HK-2 (cell line): ENCODE measurements around the gene LANCL2.
"Not testable (repeated sequence)": the region's sequence is repeated elsewhere in the genome, so short reads cannot be mapped to it uniquely, and the experiment has no call there.

Source experiments
- DNase-seq: peaks from one replicate; pipeline ENCODE4 v3.0.0-alpha.2; 2018; ENCODE audit not compliant: unreplicated experiment

The LANCL2 gene

GRCh38 chr7:55365205-55365674 lies at the start of gene LANCL2:
Gene LANCL2 (plus strand): TSS chr7:55365337. CDS start chr7:55366026, 689 bp downstream.
- no peak for DNase-seq

GRCh38 chr7:55325371-55325792 lies 39.8 kb upstream of the LANCL2 start:
- no peak for DNase-seq

- DNase-seq = no peak
Measured at GRCh38 chr7:55326081-55326835, 38.9 kb upstream of the LANCL2 start.

- DNase-seq = no peak
Measured at GRCh38 chr7:55326945-55327626, 38.1 kb upstream of the LANCL2 start.

GRCh38 chr7:55335151-55335550 lies 30.0 kb upstream of the LANCL2 start:
- no peak for DNase-seq

GRCh38 chr7:55335786-55336185 lies 29.4 kb upstream of the LANCL2 start:
- DNase-seq = no peak

GRCh38 chr7:55336540-55336939 lies 28.6 kb upstream of the LANCL2 start:
- no peak for DNase-seq

GRCh38 chr7:55339033-55340000 lies 25.8 kb upstream of the LANCL2 start:
- DNase-seq = no peak

- DNase-seq = no peak
Measured at GRCh38 chr7:55342216-55342871, 22.8 kb upstream of the LANCL2 start.

- no peak for DNase-seq
Measured at GRCh38 chr7:55343002-55343781, 21.9 kb upstream of the LANCL2 start.

- no peak for DNase-seq
Measured at GRCh38 chr7:55343860-55344606, 21.1 kb upstream of the LANCL2 start.

GRCh38 chr7:55344840-55345239 lies 20.3 kb upstream of the LANCL2 start:
- no peak for DNase-seq

GRCh38 chr7:55345292-55345691 lies 19.8 kb upstream of the LANCL2 start:
- DNase-seq = no peak

- DNase-seq = no peak
Measured at GRCh38 chr7:55348502-55348901, 16.6 kb upstream of the LANCL2 start.

- no peak for DNase-seq
Measured at GRCh38 chr7:55349121-55349520, 16.0 kb upstream of the LANCL2 start.

- no peak for DNase-seq
Measured at GRCh38 chr7:55350281-55350680, 14.9 kb upstream of the LANCL2 start.

- DNase-seq = no peak
Measured at GRCh38 chr7:55351263-55351662, 13.9 kb upstream of the LANCL2 start.

GRCh38 chr7:55352947-55353273 lies 12.2 kb upstream of the LANCL2 start:
- DNase-seq = not testable (repeated sequence)

GRCh38 chr7:55360486-55360885 lies 4.7 kb upstream of the LANCL2 start:
- no peak for DNase-seq

- no peak for DNase-seq
Measured at GRCh38 chr7:55361560-55361959, 3.6 kb upstream of the LANCL2 start.
